ENCODE data around the gene TOR2A.

DNA sequence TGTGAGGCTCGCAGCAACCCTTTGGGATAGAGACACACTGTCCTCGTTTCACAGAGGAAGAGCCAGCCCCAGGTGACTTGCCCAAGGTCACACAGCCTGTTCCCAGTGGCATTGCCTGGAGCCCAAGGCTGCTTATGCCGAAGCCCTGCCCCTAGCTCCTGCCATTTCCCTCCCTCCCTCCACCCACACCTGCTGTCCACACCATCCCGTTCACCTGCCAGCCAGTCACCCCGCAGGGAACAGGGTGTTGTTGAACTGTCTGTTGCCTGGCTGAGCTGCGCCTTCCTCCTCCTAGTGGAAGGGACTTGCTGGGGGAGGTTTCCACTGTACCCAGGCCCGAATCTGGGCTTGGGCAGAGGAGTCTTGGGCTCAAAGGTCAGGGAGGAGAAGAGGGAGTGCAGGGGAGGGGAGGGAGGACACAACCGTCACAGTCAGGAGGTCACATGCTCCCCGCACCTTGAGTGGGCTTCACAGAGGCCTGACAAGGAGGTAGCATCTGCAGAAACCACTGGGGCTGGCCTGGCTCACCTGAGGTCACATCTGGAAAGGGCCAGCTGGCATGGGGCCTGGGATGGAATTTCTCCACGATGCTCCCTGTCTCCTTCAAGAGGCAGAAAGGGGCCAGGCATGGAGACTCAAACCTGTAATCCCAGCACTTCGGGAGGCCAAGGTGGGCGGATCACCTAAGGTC, 12.9 kb downstream of the TOR2A start:
- TF ChIP-seq, protein P1, sequence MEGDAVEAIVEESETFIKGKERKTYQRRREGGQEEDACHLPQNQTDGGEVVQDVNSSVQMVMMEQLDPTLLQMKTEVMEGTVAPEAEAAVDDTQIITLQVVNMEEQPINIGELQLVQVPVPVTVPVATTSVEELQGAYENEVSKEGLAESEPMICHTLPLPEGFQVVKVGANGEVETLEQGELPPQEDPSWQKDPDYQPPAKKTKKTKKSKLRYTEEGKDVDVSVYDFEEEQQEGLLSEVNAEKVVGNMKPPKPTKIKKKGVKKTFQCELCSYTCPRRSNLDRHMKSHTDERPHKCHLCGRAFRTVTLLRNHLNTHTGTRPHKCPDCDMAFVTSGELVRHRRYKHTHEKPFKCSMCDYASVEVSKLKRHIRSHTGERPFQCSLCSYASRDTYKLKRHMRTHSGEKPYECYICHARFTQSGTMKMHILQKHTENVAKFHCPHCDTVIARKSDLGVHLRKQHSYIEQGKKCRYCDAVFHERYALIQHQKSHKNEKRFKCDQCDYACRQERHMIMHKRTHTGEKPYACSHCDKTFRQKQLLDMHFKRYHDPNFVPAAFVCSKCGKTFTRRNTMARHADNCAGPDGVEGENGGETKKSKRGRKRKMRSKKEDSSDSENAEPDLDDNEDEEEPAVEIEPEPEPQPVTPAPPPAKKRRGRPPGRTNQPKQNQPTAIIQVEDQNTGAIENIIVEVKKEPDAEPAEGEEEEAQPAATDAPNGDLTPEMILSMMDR (IDR thresholded peaks at IDR 0.05) = no peak
- TF ChIP-seq POLR2A (IDR thresholded peaks at IDR 0.05) = no peak

Measured in upper lobe of left lung (tissue), 4 donors.